ENCODE results near the gene HUNK.

HUNK gene

GRCh38 chr21:31877463-31877957 is 4.7 kb downstream of the HUNK start:
- Histone ChIP-seq H3K4me3 (replicated peaks; ENCODE audit: low read depth, low read length) (no peak overlapping the region), H3K27me3 (replicated peaks; ENCODE audit: control insufficient read depth, insufficient read depth, low read length) (peaks cover 3% of the 10 kb centered on the region), H3K36me3 (ENCODE audit: control insufficient read depth, insufficient read depth, low read length) (no peaks in the 10 kb centered on the region)
- DNase-seq (ENCODE audit: extremely low read depth, insufficient read length) = no peak
- no peak for TF ChIP-seq CTCF (IDR thresholded peaks at IDR 0.05; ENCODE audit: insufficient read depth, low read length, poor library complexity, severe bottlenecking)

GRCh38 chr21:31878831-31879230 is 6.0 kb downstream of the HUNK start:
- DNase-seq (ENCODE audit: extremely low read depth, insufficient read length) = no peak
- H3K4me3 ChIP-seq (replicated peaks; ENCODE audit: low read depth, low read length) = no peak overlapping the region
- no peak for TF ChIP-seq CTCF (IDR thresholded peaks at IDR 0.05; ENCODE audit: insufficient read depth, low read length, poor library complexity, severe bottlenecking)
- no peaks in the 10 kb centered on the region for H3K36me3 ChIP-seq (ENCODE audit: control insufficient read depth, insufficient read depth, low read length)
- peaks cover 3% of the 10 kb centered on the region for H3K27me3 ChIP-seq (replicated peaks; ENCODE audit: control insufficient read depth, insufficient read depth, low read length)

- no peak overlapping the region for H3K4me3 ChIP-seq (replicated peaks; ENCODE audit: low read depth, low read length)
- TF ChIP-seq CTCF (IDR thresholded peaks at IDR 0.05; ENCODE audit: insufficient read depth, low read length, poor library complexity, severe bottlenecking) = no peak
- H3K36me3 ChIP-seq (ENCODE audit: control insufficient read depth, insufficient read depth, low read length) = no peaks in the 10 kb centered on the region
- H3K27me3 ChIP-seq (replicated peaks; ENCODE audit: control insufficient read depth, insufficient read depth, low read length) = peaks cover 3% of the 10 kb centered on the region
- DNase-seq (ENCODE audit: extremely low read depth, insufficient read length) = no peak
Observed at GRCh38 chr21:31879241-31879650, 6.4 kb downstream of the HUNK start.

- peaks cover 2% of the 10 kb centered on the region for H3K27me3 ChIP-seq (replicated peaks; ENCODE audit: control insufficient read depth, insufficient read depth, low read length)
- TF ChIP-seq CTCF (IDR thresholded peaks at IDR 0.05; ENCODE audit: insufficient read depth, low read length, poor library complexity, severe bottlenecking) = no peak
- H3K36me3 ChIP-seq (ENCODE audit: control insufficient read depth, insufficient read depth, low read length) = no peaks in the 10 kb centered on the region
- no peak overlapping the region for H3K4me3 ChIP-seq (replicated peaks; ENCODE audit: low read depth, low read length)
- no peak for DNase-seq (ENCODE audit: extremely low read depth, insufficient read length)
Observed at GRCh38 chr21:31879911-31880310, 7.1 kb downstream of the HUNK start.

- Histone ChIP-seq H3K27me3 (replicated peaks; ENCODE audit: control insufficient read depth, insufficient read depth, low read length) (no peaks in the 10 kb centered on the region; the same call in none of the 2 replicates), H3K36me3 (ENCODE audit: control insufficient read depth, insufficient read depth, low read length) (no peaks in the 10 kb centered on the region), H3K4me3 (replicated peaks; ENCODE audit: low read depth, low read length) (no peak overlapping the region)
- no peak for TF ChIP-seq CTCF (IDR thresholded peaks at IDR 0.05; ENCODE audit: insufficient read depth, low read length, poor library complexity, severe bottlenecking)
- no peak for DNase-seq (ENCODE audit: extremely low read depth, insufficient read length)
Observed at GRCh38 chr21:31880816-31881215, 8.0 kb downstream of the HUNK start.

GRCh38 chr21:31882711-31883110 is 9.9 kb downstream of the HUNK start:
- H3K36me3 ChIP-seq (ENCODE audit: control insufficient read depth, insufficient read depth, low read length) = no peaks in the 10 kb centered on the region
- no peak overlapping the region for H3K4me3 ChIP-seq (replicated peaks; ENCODE audit: low read depth, low read length)
- no peak for TF ChIP-seq CTCF (IDR thresholded peaks at IDR 0.05; ENCODE audit: insufficient read depth, low read length, poor library complexity, severe bottlenecking)
- no peaks in the 10 kb centered on the region; the same call in none of the 2 replicates for H3K27me3 ChIP-seq (replicated peaks; ENCODE audit: control insufficient read depth, insufficient read depth, low read length)
- DNase-seq (ENCODE audit: extremely low read depth, insufficient read length) = no peak
